Choroid plexus epithelial cell (primary cell): ENCODE measurements around the gene F11R.
A peak's percentile ranks its signal among the peaks of the same experiment; 100 is the strongest.
"Not testable (repeated sequence)": the region's sequence is repeated elsewhere in the genome, so short reads cannot be mapped to it uniquely, and the experiment has no call there.

Experiments
- DNase-seq: peaks from one replicate; pipeline ENCODE4 v3.0.0-alpha.2; 2010; ENCODE audit warnings: low read depth
- H3K4me3 ChIP-seq: 2 replicates; pipeline ENCODE4 v1.5.1; 2011; ENCODE audit warnings: low read depth, mild to moderate bottlenecking, control low read depth, low read length, moderate library complexity
- CTCF ChIP-seq: conservative IDR thresholded peaks from 2 replicates; pipeline ENCODE4 v1.5.1; 2011; ENCODE audit warnings: low read depth, mild to moderate bottlenecking, control low read depth, inconsistent platforms, low read length, moderate library complexity

F11R gene

GRCh38 chr1:160953030-160953429 is 67.9 kb downstream of the F11R start:
- DNase-seq, result peak; percentile 58
- TF ChIP-seq CTCF, result no peak
- H3K4me3 ChIP-seq, result no peak overlapping the region

DNA sequence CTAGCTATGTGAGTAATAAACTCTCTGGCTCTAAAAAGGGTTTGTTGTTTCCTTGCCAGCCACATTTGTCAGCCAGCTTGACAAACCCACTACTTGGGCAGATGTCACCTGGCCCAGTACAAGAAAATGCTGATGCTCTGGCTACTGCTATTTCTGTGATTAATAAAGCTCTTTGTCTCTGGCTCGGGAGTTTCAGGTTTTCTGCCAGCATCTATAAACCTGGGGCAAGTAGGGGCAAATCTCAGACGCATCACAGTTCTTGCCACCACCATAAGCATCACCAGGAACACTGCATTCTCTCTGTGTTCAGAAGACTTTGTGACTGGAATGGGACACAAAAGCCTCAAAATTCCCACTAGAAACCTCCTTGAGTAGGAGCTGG is 68.8 kb downstream of the F11R start:
- no peak for DNase-seq
- no peak for TF ChIP-seq CTCF
- H3K4me3 ChIP-seq, result no peak overlapping the region

GRCh38 chr1:160951443-160952128 is 69.4 kb downstream of the F11R start:
- TF ChIP-seq CTCF, result peak; percentile 88
- H3K4me3 ChIP-seq, result no peak overlapping the region
- DNase-seq, result peak; percentile 79

- H3K4me3 ChIP-seq, result no peak overlapping the region
- TF ChIP-seq CTCF, result no peak
- no peak for DNase-seq
These were observed 70.3 kb downstream of the F11R start for GRCh38 chr1:160950657-160951056.

- TF ChIP-seq CTCF, result no peak
- H3K4me3 ChIP-seq, result no peak overlapping the region
- DNase-seq, result no peak
These were observed 71.1 kb downstream of the F11R start for GRCh38 chr1:160949881-160950280.

DNA sequence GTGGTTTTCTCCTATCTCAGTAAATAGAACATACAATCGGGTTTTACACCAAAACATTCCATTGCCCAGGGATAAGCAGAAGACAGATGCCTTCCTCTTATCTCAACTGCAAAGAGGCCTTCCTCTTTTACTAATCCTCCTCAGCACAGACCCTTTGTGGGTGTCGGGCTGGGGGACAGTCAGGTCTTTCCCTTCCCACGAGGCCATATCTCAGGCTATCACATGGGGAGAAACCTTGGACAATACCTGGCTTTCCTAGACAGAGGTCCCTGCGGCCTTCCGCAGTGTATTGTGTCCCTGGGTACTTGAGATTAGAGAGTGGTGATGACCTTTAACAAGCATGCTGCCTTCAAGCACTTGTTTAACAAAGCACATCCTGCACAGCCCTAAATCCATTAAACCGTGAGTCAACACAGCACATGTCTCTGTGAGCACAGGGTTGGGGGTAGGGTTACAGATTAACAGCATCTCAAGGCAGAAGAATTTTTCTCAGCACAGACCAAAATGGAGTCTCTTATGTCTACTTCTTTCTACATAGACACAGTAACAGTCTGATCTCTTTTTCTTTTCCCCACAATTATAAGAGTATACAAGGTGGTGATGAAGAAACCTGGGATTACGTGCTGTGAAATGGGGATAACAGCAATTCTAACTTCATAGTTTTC is 71.6 kb downstream of the F11R start:
- not testable (repeated sequence) for H3K4me3 ChIP-seq, DNase-seq

GRCh38 chr1:160947174-160947759 is 73.7 kb downstream of the F11R start:
- not testable (repeated sequence) for H3K4me3 ChIP-seq, DNase-seq

GRCh38 chr1:160945881-160946280 is 75.1 kb downstream of the F11R start:
- H3K4me3 ChIP-seq, DNase-seq: not testable (repeated sequence)
